Activated CD8-positive, alpha-beta memory T cell treated with anti-CD3 and anti-CD28 coated beads for 1 hour (primary cell): Measurements from ENCODE around the gene COL1A1.

Experiments
- DNase-seq, 2 donors: peaks; one replicate each; pipeline ENCODE4 v3.0.0-alpha.2; 2020; ENCODE audit warnings: low read depth in 1 of 2; ENCODE audit errors: extremely low read depth in 1 of 2

COL1A1 gene

DNA sequence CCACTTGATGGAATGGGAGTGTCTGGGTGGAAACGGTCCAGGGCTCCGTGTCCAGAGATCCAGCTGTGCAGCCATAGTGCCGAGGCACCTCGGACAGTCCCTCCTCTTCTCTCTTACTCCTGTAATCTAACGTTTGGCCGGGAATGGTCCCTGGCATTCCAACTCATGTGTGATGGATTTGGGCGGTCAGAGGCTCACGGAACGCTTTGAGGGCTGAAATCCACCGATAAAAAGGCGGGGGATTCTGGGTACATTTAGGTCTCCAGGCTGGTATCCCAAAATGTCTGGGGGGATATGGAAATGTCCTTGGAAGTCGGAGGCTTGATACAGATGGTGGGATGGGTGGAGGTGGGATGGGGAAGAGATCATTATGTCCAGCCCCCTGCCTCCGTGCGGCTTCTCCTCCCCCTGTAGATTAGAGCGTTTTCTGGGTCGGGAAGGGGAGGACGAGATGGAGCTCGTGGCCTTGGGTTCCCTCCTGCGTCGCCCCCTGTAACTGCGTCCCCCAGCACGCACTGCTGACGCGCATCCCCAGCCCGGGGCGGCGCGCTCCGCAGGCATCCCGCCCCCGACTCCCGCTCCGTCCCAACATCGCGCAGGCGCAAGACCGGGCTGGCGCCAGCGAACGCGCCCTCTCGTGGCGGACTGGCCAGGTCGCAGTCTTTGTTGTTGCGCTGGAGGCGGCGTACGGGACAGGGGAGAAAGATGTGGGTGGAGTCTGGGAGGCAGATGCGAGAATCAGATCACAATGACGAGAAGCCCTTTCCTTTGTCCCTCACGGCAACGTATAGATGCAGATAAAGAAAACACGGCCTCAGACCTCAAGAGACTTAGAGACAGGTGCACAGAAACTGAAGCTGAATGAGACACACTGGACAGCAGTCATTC, 40.2 kb downstream of the COL1A1 start:
- DNase-seq = peak; percentile 85 to 92

GRCh38 chr17:50157891-50158290, 43.5 kb downstream of the COL1A1 start:
- DNase-seq = no peak

DNA sequence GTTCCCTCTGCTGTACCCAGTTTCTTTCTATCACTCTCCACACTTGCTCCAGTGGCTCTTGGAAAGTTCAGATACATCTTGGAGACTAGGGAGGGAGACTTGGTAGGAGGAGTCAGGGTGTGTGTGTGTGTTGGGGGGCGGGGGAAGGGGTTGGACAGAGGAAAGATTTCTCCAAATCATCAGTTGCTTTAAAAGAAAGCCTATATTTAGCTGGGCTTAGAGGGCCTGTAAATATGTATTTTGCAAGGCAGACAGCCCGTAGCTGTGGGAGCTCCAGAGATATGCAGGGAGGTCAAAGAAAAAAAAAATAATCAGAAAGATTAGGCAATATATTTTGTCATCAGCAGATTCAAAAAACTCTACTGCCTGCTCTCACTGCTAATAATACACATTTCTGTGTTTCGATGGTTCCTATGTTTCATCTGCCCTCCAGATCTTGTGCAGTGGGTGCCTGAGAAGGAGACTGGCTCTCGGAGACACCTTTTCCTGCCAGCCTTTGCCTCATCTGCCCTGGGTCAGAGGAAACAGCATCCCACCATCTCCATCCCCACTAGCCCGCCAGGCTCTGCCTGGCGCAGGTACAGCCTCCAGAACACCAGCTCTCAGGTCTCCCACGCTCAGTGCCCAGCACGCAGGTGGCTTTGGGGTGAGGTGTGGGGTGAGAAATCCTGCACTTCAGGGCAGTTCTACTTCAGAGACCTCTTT, 46.2 kb downstream of the COL1A1 start:
- no peak for DNase-seq

- DNase-seq = no peak
These were observed 46.8 kb downstream of the COL1A1 start for GRCh38 chr17:50154604-50155003.

DNA sequence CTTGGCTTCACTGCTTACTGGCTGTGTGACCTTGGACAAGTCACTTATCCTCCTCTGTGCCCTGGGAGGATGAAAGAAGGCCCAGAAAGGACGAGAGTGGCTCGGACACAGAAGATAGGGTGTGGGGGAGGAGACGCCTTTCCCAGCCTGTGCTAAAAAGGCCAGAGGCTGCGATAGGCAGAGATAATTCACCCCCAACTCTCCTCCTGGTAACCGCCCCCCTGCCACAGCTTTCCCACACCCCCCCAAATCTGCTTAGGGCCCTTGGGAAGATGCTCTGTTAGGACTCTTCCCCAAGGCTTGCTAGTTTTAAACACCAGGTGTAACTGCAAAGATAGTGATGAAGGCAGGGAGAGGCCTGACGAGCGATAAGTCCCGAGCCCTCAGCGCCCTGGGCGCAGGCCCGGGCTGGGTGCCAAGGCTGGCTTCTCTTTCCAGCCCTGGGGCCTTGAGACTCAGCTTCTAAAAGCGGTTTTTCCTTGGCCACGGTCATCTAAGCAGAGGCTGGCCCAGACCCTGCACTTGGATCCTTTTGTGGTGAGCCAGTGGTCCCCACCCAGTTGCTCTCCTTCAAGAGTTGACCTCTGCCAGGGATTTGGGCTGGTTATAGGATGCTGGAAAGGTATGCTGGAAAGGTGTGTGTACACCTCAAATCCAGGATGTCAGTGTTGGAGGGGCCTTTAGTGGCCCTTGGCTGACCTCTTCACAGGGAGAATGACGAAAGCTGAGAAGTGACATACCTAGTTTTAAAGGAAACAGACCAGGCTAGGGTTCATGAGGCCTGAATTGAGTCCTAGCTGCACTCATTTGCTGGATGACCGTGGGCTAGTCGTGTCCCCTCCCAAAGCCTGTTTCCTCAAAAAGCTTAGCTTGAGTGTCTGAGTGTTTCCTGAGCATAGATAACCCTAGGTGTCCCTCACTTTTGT, 47.5 kb downstream of the COL1A1 start:
- DNase-seq = no peak

DNA sequence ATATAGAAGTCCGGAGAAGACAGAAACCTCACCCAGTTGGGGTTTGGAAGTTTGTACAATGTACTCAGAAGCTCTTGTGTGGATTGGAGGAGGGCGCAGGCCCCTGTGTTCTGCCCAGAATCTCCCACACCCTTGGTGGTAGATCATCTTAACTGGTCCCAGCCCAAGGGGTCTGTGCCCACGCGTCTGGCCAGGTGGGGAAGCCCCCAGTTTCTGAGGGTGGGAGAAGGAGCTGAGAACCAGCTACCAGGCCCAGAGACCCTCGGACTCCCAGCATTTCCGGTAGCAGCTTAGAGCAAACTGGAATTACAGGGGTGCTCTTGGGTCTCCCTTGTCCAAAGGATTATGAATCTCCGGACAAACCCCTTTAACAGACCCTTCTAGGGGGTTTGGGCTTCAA, 48.7 kb downstream of the COL1A1 start:
- DNase-seq = no peak

GRCh38 chr17:50151937-50152547, 49.4 kb downstream of the COL1A1 start:
- DNase-seq = no peak

GRCh38 chr17:50151041-50151936, 50.1 kb downstream of the COL1A1 start:
- peak in 1 of 2 donors; percentile 78 for DNase-seq

GRCh38 chr17:50150354-50151040, 50.9 kb downstream of the COL1A1 start, which contains the start of gene PPP1R9B:
TSS of gene PPP1R9B (minus strand) at chr17:50150677. CDS start at chr17:50150513, 164 bp downstream.
- DNase-seq = no peak

GRCh38 chr17:50149417-50150353, 51.7 kb downstream of the COL1A1 start:
- DNase-seq = no peak

- DNase-seq = no peak
These were observed 52.4 kb downstream of the COL1A1 start for GRCh38 chr17:50149091-50149416.

- DNase-seq = peak; percentile 55 to 58
These were observed 53.0 kb downstream of the COL1A1 start for GRCh38 chr17:50148226-50149090.

DNA sequence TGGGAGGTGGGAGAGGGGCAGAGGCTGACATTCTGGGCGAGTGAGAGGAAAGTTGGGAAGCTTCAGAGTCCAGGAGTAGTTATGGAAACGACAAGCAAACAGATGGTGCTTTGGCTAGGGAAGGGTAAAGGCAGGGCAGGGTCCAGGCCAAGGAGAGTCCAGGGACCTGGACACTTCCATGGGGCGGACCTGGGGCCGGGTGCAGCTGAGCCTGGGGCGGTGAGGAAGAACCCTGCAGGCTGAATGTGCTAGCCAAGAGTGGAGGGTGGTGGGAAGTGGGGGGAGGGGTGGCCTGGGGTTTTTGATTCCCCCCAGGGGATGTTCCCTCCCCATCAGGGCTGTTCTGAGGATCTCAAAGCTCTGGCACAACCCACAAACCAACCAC, 53.6 kb downstream of the COL1A1 start:
- no peak for DNase-seq

DNA sequence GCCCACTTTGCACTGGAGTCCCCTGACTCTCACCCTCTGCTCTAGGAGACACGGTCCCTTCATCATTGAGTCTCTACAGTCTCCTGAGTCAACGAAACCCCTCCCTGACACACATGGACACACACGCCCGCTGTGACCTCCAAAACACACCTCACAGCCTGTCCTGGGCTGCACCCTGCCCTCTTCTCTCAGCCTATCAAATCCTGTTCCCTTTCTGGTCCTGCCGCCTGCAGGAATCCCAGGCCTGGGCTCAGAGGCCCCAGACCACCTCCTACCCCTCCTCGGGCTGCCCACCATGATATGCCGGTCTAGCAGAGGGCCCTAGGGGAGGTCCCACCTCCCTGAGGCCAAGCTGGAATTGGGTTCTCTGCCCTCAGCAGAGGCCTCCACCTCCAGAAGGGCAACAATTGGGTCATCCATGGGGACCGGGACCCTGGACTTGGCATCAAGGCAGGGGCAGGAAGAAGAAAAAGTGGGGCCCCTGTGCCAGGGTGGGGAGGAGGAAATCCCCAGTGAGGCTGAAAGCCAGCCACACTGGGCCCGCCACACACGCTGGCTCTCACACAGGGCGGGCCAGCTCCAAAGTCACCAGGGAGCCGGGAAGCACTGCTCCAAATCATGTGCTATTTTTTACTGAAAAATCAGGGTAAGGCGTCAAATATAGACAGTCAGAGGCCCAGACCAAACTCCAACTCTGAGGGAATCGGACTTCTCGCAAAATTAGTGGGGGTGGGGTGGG, 54.3 kb downstream of the COL1A1 start:
- DNase-seq = no peak

GRCh38 chr17:50146230-50146926, 55.1 kb downstream of the COL1A1 start:
- no peak for DNase-seq
